ENCODE measurements around the gene PCCA.
A peak's percentile ranks its signal among the peaks of the same experiment; 100 is the strongest.
"Not testable (repeated sequence)": the region's sequence is repeated elsewhere in the genome, so short reads cannot be mapped to it uniquely, and the experiment has no call there.

PCCA gene

DNA sequence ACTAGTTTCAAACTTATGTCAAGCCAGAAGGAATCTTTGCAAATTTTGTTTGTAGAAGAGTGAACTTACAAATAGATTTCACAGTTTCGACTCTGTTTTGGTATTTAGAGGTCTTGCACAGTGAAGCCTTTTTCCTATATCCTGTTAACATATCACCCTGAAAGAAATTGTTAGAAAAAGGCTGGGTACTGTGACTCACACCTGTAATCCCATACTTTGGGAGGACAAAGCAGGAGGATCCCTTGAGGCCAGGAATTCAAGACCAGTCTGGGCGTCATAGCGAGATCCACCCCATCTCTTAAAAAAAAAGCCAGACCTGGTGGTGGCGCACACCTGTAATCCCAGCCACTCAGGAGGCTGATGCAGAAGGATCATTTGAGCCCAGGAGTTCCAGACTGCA, 275.7 kb downstream of the PCCA start:
- DNase-seq: no peak

DNA sequence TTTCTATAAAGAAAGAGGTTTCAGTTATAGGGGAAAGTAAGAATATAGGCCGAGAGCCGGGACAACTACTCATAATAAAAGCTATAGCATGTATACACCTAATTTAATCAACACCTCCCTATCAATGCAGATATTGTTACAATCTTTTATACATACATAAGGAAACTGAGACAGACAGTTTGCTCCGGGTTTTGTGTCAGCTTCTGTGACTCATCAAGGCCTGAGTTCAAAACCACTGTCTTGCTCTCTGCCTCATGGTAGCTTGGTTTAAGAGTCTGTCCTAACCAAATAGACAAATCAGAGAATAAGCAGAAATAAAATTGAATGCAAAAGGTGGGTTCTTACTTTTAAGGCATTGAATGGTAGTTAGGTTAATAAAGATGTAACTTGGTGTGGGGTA, 276.8 kb downstream of the PCCA start:
- DNase-seq: no peak

DNA sequence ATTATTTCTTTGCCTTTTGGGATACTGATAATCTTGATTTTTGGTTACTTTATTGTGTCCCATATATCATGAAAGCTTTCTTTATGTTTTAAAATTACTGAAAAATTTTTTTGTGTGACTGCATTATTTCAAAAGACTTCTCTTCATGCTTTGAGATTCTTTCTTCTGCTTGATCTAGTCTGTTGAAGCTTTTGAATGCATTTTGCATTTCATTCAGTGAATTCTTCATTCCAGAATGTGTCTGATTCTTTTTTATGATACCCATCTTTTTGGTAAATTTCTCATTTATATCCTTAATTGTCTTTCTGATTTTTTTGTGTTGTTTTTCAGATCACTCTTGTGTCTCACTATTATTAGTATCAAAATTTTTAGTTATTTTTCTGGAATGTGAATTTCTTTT, 289.6 kb downstream of the PCCA start:
- DNase-seq: no peak

- no peak for DNase-seq
These were observed 292.8 kb downstream of the PCCA start for GRCh38 chr13:100381595-100382224.

- no peak for DNase-seq
These were observed 293.9 kb downstream of the PCCA start for GRCh38 chr13:100382785-100383184.

DNA sequence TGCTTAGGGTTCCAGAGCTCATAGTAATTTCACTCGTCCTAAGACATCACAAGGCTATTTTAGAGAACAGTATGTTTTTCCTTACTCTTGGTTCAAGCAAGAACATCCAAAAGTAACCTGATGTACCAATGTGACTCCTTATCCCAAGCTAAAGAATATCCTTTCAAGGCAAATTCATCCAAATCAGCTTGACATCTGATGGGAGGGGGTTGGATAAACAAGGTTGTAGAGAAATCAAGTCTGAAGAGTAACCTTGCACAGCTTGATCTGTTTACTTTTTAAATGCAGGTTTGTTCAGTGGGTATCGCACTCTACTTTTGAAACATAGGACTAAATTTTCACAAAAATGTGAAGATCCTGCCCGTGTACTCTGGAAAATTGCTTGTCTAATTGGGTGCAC, 298.5 kb downstream of the PCCA start:
- no peak for DNase-seq

DNA sequence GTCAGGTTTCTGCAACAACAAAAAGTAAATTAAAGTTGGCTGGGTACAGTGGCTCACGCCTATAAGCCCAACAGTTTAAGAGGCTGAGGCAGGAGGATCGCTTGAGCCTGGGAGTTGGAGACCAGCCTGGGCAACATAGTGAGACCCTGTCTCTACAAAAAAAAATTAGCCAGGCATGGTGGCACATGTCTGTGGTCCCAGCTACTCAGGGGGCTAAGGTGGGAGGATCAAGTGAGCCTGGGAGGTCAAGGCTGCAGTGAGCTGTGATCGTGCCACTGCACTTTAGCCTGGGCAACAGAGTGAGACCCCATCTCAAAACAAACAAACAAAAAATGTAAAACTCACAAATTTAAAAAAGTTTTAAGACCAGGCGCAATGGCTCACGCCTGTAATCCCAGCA, 299.3 kb downstream of the PCCA start:
- DNase-seq: not testable (repeated sequence)

DNA sequence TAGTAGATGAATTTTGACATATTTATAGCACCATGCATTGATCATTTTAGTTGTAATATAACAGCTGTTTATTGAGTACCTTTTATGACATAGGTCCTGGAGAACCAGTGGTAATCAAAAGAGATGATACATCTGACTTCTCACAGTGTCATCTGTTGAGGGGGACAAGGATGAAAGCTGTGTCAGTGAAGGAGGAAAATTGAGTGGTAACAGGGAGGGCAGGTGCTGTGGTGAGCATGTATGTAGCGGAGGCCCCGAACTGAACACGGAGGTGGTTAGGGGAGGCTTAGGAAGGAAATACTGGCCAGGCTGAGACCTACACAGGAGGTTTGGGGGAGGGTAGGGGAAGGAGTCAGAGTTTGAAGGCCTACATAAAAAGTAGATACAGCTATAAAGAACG, 300.0 kb downstream of the PCCA start:
- DNase-seq: no peak

DNA sequence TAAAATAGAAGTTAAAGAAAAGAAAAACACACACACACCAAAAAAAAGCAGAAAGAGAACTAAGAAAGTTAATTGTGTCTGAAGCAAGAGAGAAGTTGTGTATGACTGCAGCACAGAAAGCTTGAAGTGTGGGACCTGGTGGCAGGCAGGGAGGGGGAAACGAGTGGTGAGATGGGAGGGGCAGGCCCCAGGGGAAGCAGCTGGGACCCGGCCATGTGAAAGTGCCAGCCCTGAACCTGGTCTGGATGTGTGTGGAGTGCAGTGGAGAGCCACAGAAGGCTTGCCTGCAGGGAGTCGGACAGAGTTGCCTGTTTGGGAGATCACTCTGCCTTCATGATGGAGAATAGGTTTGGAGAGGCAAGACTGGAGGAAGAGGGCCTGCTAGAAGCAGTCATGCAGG, 300.7 kb downstream of the PCCA start:
- DNase-seq: no peak

- peak; percentile 41 for DNase-seq
These were observed 304.1 kb downstream of the PCCA start for GRCh38 chr13:100392709-100393630.

GRCh38 chr13:100394005-100394695, 305.3 kb downstream of the PCCA start:
- DNase-seq: no peak

- no peak for DNase-seq
These were observed 306.9 kb downstream of the PCCA start for GRCh38 chr13:100395698-100396373.

DNA sequence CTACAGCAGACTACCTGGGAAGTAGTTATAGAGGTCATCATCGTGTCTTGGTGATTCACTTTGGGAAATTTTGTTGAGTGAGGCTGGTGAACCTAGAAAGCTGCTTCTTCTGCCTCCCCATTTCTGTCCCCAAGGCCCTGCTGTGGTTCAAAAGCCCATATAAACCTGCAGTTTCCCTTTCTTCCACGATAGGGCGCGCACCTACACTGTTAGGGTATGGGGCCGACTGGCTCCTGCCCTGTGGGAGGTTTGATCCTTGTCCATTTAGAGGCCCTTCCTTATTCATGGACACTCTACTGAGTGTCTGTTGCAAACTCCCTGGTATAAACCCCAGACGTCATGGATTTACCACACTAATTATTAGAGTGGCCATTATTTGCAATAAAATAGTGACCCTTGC, 307.9 kb downstream of the PCCA start:
- DNase-seq: no peak

DNA sequence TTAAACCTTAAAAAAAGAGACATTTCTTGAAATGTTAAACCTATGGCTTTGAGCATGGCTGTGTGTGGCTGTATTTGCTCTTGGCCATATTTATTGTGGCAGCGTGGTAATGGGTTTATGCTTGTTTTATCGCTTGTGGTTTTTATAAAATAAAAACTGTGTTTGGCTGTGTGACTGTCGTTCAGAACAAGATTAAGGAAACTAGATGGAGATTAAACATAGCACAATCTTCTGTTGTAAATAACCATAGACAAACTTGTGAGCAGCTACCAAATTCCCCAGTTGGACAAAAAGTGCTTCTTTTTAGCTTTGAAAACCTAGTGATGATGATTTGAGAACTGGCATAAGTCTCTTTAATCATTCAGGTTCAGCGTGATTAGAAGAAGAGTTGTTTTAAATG, 308.7 kb downstream of the PCCA start:
- no peak for DNase-seq

DNA sequence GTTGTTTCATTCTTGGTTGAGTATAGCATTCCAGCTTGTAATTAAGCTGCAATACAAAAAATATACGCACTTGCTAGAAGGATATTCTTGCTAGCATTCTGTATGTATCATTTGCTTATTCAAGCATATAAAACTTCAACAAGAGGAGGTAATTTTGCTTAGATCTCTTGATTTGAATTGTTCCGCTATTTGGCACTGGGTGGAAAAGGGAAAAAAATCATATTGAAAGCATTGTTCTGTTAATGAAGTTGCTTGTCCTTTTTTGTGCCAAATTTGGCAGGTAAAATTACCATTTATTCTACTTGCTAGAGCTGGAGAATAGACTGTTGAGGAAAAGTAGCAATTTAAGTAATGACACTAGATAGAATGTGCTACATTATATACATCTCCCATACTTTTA, 309.5 kb downstream of the PCCA start:
- no peak for DNase-seq

DNA sequence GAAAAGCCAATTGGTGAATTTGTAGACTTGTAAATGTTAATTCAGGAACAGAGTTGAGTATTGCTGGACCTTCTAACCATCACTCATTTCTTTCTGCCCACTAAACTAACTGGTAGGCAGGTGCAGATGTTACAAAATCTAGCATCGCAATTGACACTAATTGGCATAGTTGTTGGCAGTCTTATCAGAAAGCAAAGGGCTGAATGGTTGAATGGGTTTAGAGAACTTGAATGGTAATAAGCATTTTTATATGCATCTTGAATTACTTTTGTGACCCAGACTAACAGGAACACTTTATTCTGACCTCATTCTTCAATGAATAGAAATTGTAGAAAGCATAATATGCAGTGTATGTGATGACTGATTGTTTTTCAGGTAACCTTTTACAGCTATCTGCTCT, 310.6 kb downstream of the PCCA start:
- no peak for DNase-seq

DNA sequence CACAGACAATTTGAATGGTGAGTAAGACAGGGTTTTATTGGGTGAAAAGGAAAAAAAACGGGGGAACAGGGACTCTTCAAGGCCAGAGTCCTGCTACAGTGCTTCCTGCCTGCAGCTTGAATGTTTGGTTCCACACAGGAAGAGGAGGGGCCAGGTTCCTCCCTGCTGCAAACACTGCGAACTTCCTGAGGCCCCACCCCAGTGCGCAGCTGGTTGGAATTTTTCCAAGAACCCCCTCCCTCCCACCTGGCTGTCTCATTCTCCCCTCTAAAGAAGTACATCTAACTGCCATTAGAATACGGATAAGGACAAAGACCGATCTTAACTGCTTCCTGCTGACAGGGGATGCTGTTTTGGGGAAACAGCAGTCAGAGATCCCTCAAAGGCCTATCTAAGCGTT, 314.8 kb downstream of the PCCA start:
- DNase-seq: no peak

DNA sequence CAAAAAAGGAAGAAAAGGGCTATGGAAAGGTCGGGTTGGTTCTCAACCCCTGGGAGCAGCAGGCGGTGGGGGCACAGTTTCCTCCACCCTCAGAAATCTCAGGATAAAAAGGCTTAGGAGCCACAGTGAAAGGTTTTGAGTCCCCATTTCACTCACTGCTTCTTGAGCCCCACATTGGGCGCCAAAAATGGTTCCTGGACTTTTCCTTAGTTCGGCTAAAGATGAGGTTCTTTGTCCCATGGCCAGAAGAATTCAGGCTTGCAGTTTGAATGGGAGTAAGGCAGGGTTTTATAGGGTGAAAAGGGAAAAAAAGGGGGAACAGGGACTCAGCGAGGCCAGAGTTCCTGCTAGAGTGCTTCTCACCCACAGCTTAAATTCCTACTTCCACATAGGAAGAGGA, 320.2 kb downstream of the PCCA start:
- DNase-seq: no peak

DNA sequence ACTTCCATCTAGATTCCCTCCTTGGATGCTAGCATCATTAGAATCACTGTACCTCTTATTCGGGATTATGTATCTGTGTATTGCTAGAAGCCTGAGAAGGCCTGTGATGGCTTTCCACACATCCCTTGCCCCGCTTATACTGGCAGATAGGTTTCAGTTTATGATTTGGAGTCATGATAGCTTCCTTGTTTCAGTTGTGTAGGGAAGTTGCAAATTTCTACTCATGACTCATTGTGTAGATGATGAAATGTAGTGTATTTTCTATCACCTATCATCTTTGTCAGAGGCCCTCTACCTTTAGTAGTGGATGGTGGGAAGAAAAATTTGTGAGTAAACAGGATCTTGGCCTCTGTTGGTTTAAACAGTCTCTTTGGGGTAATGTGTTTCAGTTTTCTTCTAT, 334.5 kb downstream of the PCCA start:
- DNase-seq: no peak

DNA sequence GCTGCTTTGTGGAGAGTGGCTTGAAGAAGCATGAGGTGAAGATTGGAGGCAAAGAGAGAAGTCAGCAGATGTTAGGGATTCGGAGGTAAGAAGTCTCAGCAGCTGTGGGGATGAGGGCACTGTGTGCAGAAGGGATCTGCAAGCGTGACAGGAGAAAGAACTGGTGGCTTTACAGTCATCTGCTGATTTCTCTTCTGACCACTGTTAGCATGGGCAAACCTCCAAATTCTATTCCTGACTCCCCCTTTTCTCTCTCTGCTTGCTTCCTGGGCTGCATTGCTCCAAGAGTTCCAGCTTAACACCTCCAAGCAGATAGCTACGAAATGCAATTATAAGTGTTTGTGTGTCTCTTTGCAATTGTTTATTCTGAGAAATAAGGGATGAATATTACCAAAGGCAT, 340.1 kb downstream of the PCCA start:
- no peak for DNase-seq

DNA sequence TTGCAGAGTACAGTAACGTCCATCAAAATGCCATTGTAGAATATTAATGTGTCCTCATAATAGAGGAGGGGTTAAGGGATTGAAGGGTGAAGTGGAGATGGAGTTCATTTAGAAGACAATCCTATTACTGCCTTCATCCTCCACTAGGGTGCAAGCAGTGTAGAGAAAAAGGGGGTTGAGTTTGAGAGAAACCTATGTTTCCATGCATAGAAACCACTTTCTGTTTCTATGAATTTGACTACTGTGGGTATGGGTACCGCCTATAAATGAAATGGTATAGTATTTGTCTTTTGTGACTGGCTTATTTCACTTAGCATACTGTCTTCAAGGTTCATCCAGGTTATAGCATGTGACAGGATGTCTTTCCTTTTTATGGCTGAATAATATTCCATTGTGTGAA, 343.7 kb downstream of the PCCA start:
- DNase-seq: no peak

- no peak for DNase-seq
These were observed 344.6 kb downstream of the PCCA start for GRCh38 chr13:100433475-100433874.

- DNase-seq: no peak
These were observed 345.3 kb downstream of the PCCA start for GRCh38 chr13:100434010-100434763.

Measured in stimulated activated CD4-positive, alpha-beta T cell treated with anti-CD3 and anti-CD28 coated beads, Interleukin-2, amount 100 ng/mL, for 48 hours (primary cell).